GM19239 (cell line): ENCODE measurements around the gene NDRG4.

Experiments
- DNase-seq: peaks from one replicate; pipeline ENCODE4 v3.0.0; 2011; ENCODE audit warnings: low spot score; ENCODE audit not compliant: insufficient read length
- FAIRE-seq: peaks from 2 replicates; lab custom pipeline; 2011; peaks lifted over from hg19 to GRCh38; lab: Jason Lieb, UNC

Gene NDRG4

DNA sequence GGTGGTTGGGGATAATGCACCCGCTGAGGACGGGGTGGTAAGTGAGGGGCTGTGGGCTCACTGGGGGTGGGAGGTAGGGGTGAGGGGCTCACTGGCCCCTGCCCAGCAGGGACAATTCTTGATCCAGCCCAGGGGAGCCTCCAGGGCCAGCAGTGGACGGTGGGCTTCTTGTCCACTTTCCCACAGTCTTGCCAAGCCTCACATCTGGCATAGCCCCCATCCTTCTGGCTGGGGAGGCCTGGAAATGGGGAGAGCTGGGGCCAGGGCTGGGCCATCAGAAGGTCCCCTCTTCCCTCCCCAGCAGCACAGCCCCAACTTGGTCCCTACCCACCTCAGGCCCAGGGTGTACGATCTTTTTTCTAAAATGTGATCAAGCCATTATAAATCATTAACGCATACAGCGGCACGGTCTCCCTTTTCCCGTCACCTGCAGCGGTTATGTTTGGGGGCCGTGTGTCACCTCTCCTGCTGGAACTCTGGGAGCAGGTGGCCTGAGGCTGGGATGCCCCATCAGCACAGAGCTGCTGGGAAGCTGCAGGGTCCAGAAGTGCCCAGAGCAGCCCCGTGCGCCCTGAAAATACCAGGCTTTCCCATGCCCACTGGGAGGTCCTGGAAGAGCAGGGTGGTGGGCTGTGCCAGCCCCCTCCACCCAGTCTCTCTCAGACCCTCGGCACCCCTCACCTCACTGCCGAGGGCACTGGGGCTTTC lies 8.2 kb downstream of the NDRG4 start:
- no peak for FAIRE-seq

DNA sequence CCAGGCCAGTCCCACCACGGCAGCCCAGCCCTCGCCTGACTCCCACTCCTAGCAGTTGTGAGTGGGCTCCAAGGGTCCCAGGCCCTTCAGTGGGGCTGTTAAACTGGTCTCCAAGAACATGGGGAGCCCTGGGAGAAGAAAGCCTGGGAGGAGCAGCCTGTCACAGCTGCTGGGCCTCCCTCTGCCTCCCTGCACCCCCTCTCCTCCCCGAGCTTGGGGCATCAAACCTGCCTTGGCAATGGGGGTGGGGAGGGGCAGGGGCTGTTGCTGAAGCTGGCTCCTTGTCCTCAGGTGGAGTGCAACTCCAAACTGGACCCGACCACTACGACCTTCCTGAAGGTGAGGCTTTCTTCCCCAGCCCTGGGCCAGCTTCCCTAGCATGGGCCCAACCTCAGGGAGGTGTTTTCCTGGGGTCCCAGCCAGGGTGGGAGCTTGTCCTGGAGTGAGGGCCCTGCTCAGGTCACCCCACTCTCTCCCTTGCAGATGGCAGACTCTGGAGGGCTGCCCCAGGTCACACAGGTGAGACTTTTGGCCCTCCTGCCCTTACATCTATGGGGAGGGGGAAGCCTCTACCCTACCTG lies 8.8 kb downstream of the NDRG4 start:
- no peak for FAIRE-seq
- DNase-seq: no peak

More for the DNA sequence above, 8.2 kb downstream of the NDRG4 start:
- no peak for DNase-seq

DNA sequence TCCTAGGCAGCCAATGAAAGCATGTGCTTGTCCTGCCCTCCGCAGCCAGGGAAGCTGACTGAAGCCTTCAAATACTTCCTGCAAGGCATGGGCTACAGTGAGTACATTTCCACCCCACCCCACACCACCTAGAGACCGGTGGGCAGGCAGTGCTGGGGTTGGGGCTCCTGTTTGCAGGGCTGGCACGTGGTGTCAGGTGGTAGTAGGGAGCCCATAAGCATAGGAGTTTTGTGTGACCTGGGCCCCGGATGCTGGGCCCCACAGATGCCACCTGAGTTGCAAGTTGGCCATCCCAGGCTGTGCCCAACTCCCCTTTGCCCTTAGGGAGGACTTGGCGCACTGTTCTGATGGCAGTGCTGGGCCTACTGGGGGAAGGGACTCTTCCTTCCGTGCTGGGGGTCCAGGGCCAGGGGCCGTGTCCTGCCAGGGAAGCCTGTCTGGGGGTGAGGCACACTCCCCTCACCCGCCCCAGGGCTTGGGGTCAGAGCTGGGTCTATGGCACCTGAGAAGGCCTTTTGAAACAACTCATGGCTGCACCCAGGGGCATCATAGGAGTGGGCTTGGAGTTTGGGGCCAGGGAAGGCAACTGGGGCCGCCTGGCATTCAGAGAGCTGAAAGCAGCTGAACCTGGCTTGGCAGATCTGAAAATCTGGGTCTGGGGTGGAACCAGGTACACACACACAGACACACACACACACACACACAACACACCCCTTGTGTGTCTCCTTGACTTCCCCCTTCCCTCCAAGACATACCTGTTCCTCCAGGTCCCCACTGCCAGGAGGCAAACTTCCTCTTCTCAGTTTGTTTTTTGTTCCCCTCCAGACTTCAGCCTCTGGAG lies 9.5 kb downstream of the NDRG4 start:
- DNase-seq (no peak), FAIRE-seq (no peak)

DNA sequence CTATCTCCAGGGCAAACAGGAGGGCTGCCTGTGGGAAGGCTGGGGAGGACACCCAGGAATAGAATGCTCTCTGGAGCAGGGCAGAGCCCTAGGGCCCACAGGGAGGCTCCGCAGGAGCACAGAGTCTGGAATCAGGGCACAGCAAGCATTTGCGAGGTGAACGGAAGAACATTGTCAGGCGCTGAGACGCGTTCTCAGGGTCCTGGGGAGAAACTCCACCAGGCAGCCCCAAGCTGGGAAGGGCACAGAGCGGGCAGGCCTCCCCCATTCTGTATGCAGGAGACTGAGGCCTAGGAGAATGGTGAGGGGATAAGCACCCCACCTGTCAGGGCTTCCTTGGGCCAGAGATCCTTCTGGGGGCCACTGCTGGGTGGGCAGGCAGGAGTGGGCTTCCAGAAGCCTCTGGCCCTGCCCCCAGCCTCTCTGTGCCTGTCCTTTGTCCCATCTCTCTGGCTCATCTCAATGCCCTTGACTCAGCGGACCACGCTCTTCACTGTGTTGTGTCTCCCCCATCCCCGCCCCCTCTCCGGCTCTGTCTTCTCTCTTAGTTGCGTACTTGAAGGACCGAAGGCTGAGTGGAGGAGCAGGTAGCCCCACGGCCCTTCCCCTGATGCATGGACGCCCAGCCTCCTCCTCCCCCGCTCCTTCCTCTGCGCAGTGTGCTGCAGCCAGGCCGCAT lies 10.3 kb downstream of the NDRG4 start:
- FAIRE-seq: no peak

DNA sequence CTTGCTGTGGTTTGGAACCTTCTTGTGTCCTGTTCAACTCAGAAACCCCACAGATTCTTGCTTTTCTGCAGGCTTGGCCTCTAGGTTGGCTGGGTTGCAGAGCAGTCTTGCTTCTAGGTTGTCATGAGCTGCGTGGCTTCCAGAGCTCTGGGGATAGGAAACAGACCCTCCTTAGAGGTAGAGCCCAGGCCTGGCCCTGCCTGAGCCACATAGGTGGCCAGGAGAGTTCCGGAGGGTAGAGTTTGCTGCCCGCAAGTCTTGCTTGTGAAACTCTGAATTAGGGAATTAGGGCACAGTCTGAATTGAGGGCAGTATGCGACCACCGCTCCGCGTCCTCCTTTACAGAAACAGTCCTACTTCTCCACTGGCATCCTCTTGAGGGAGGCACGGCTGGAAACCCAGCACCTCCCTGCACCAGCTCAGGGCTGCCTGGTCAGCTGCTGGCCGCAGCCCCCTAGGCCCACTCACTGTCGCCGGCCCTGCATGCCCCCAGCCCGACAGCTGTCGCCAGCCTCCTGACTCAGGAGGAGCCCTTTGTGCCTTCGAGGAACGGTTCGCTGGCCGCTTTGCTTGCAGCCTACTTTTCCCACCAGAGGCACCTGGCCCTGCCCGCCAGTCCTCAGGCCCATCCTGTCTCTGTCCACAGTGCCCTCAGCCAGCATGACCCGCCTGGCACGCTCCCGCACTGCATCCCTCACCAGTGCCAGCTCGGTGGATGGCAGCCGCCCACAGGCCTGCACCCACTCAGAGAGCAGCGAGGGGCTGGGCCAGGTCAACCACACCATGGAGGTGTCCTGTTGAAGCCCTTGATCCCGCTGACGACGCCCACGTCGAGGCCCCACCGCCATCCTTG lies 11.1 kb downstream of the NDRG4 start:
- no peak for FAIRE-seq
- no peak for DNase-seq

More for the DNA sequence above, 10.3 kb downstream of the NDRG4 start:
- no peak for DNase-seq

DNA sequence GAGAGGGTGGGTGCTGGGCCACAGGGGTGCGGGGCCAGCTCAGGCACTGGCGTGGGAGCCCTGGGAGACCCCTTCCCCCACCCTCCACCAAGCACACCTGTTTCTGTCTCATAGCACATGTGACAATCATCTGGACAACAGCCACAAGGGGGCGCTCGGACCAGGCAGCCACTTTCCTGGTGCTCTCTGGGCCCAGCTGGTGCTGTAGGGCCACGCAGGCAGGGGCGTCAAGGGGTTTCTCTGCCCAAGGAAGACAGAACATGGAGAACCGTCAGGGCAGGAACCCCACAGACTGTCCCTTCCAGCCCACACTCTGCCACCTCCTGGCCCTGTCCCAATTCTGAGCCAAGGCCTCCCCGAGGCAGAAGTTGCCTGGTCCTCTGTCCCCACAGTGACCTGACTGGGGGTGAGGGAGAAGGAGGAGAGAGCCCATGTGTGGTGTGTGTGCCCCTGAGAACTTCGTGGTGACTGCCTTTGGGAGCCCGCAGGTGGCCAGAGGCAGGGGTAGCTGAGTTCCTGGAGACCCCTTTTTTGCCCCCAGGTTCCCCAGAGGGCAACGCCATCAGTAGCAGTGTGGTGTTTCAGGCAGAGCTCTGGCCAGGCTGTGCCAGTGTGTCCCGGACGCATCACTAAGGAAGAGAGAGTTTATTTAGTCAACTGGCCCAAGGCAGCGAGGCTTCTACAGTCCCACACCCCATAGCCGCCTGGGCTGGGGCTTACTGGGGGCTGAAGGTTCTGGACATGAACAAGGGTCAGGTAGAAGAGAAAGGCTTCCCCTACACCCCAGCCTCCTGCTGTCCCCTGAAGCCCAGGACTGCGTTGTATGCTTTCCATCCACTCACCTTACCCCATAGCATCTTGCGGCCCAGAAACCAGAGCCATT lies 12.2 kb downstream of the NDRG4 start:
- peak; percentile 83 for FAIRE-seq
- peak; percentile 68 for DNase-seq

DNA sequence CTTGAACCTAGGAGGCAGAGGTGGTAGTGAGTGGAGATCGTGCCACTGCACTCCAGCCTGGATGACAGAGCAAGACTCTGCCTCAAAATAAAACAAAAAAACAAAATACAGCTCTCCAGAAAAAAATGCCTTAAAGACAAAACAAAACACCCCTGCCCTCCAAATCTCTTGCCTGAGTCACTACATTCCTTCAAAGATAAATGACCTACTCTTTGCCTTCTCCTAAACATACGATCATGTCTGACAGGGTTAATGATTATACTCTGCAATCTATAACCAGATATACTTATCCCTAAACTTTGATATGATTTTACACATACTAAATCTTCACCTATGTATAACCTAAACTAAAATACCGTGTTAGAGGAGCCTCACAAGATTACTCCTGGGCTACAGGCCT lies 13.9 kb downstream of the NDRG4 start:
- DNase-seq (no peak), FAIRE-seq (no peak)

DNA sequence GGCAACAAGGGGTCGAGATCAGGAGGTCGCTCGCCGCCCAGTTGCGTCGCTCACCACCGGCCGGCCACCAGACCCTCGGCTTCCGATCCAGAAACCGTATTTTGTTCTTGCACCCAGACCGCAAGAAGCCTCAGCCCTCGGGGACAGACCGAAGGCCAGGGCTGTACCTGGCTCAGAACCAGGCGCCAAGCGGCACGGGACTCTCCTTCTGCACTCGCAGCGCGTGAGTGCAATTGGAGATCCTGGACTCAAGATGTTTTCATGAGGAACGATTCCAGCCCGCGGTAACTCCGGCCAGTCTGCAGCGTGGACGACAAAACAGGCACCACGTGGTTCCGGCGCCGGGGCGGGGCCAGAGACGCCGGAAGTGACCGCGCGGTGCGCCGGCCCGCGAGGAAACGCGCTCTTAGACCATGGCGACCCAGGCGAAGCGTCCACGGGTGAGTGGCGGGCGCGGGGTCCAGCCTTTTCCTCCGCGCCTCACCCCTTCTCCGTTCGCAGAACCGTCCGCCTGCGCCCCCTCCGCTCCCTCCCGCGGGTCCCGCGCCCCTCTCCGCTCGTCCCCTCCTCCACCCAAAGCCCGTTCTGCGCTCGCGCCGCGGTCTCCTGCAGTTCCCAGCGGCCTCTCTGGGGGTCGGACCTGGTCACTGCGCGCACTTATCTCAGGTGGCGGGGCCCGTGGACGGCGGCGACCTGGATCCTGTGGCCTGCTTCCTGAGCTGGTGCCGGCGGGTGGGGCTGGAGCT lies 15.4 kb downstream of the NDRG4 start, which contains the start of gene SETD6:
SETD6 (plus strand) TSS at position 393 of the 746 bp plus-strand sequence; CDS start at position 414, 21 bp downstream.
- DNase-seq: peak; percentile 86
- FAIRE-seq: peak; percentile 79

DNA sequence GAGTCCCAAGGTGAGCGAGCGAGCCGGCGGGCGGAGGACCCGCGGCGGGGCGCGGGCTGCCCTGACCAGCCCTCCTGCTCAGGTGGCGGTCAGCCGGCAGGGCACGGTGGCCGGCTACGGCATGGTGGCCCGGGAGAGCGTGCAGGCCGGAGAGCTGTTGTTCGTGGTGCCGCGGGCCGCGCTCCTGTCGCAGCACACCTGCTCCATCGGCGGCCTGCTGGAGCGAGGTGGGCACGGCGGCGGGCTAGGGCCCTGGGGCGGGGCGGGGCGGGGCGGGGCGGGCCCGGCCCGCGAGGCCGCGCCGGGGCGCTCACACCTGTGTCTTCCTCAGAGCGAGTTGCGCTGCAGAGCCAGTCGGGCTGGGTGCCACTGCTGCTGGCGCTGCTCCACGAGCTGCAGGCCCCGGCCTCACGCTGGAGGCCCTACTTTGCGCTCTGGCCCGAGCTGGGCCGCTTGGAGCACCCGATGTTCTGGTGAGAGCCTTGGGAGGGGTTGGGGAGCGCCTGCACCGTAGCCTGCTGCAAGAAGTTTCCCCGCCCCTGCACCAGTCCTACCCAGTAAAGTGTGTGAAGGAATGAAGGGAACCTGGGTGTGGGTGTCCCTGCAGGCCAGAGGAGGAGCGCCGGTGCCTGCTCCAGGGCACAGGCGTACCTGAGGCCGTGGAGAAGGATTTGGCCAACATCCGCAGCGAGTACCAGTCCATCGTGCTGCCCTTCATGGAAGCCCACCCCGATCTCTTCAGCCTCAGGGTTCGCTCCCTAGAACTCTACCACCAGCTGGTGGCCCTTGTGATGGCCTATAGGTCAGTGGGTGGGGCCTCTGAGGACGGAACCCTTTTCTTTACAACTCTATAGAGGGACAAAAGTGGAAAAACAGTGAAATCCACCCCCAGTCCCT lies 16.2 kb downstream of the NDRG4 start:
- peak; percentile 76 for DNase-seq

DNA sequence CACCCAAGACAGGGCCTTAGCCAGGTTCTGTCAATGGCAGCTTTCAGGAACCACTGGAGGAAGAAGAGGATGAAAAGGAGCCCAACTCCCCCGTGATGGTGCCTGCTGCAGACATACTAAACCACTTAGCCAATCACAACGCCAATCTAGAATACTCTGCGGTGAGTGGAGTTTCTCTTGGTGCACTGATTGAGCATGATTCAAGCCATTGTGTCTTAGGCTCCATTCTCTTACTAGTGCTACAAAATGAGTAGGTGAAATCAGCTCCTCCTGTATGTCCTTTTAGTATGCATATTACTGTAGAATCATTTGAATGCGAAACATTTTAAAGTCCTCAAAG lies 16.8 kb downstream of the NDRG4 start:
- FAIRE-seq (no peak), DNase-seq (no peak)

More for the DNA sequence above, 16.2 kb downstream of the NDRG4 start:
- FAIRE-seq: no peak

DNA sequence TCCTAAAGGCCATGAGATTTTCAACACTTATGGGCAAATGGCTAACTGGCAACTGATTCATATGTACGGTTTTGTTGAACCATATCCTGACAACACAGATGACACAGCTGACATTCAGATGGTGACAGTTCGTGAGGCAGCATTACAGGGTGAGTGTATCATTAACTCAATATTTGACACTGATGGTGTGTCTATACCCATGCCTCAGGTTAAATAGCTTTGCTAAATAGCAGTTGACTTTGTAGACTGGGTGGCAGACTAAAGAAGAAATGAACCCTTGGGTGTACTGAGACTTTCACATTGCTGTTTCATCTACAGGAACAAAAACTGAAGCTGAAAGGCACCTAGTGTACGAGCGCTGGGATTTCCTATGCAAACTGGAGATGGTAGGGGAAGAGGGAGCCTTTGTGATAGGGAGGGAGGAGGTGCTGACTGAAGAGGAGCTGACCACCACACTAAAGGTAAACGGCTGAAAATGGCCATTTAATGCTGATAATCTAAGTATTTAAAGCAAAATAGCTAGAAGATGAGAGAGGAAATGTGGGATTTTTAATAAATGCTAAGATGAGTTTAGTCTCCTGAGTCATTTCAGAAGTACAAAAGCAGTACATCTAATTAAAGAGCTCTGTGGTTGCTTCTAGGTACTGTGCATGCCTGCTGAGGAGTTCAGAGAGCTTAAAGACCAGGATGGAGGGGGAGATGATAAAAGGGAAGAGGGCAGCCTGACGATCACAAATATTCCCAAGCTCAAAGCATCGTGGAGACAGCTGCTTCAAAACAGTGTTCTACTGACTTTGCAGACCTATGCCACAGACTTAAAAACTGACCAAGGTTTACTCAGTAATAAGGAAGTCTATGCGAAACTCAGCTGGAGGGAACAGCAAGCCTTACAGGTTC lies 18.4 kb downstream of the NDRG4 start:
- no peak for DNase-seq
- FAIRE-seq: peak; percentile 35

DNA sequence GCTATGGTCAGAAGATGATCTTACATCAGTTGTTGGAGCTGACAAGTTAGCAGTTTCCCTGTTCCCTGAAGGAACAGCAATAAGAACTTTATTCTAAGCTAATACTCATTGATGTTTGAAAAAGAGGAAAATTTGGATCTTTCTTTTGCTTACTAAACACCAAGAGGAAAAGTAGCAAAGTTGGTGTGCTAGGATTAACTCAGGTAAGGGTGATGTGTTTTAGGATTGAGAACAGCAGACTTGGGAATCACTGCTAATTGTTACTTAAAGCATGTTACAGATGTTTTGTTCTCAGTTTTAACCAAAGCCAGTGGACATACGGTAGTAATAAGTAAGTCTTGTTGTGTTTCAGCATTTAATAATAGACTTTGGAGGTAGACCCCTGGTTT lies 19.0 kb downstream of the NDRG4 start:
- no peak for FAIRE-seq
- DNase-seq: no peak

DNA sequence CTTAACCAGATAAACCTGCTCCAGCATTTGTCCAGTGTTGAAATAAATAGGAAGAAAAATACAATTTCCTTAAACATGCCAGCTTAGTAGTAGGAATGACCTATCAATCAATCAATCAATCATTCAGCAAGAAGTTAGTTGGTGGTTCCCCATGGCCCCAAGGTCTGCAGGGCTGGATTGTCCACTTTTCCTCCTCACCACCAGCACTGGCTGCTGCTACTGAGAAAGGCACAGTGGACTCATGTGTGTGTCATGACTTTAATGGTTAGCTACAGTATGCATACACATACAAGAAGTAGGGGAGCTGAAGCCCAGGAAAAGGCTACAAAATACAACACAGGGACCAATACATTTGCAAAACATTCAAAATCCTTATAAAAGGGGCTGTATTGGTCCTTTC lies 19.8 kb downstream of the NDRG4 start:
- no peak for DNase-seq
- FAIRE-seq: no peak

DNA sequence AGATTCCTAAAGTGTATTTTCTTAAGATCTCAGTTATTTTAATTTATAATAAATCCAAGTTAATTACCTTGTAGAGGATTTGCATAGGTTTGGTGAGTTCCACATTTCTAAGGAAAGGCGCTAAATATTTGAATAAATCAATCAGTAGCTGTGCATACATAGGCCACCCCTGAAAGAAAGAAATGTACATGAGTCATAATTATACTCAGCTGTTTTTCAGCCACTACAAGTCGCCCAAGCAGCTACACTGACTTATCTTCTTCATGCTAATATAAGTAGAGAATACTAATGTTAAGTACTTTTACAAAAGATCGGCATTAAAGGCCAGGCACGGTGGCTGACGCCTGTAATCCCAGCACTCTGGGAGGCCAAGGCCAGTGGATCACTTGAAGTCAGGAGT lies 30.2 kb downstream of the NDRG4 start:
- DNase-seq (no peak), FAIRE-seq (no peak)

DNA sequence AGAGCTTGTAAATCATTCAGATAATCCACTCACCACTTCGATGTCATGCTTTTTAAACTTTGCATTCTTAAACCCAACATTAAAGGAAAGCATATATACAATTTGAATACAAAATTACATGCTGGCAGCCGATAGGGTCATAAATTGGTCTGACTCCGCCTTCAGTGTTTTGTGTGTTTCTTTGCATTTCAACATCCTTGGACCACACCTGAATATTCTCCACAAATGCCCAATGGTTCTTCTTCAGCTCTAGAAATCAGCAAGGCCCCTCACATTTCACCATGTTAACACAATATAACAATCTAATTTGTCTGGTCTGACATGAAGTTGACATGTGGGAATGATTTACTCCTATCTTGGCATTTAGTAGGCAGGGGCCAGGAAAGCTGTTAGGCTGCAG lies 32.5 kb downstream of the NDRG4 start:
- no peak for FAIRE-seq
- DNase-seq: no peak
